ENCODE data around the gene OST4.

Gene OST4

DNA sequence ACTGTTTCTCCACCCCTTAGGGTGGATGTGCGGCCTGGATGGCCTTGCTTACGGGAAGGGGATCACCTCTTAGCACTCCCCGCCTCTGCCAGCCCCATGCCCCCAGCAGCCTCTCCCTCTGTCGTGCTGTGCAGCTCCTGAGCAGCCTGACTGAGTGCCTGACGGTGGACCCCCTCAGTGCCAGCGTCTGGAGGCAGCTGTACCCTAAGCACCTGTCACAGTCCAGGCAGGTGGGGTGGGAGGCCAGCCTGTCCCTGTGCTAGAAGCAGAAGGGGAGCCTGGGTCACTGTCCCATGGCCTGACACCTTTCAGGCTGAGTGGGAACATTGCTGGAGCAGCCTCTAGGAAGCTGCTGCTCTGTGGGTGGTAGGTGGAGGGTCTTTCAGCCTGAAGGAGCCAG lies 33.4 kb downstream of the OST4 start:
- H3K79me2 ChIP-seq (ENCODE audit: insufficient read depth, low read length) = 0 out of 2 replicates have a peak, but pooled peaks cover 5% of the 10 kb centered on the region
- H3K4me2 ChIP-seq (ENCODE audit: low read length) = no peak overlapping the region
- H3K36me3 ChIP-seq (ENCODE audit: insufficient read depth, low read length) = peaks cover 77% of the 10 kb centered on the region
- peaks cover 23% of the 10 kb centered on the region for H3K4me1 ChIP-seq (ENCODE audit: insufficient read depth, low read length, severe bottlenecking)
- no peak overlapping the region for H3K4me3 ChIP-seq (ENCODE audit: low read depth, low read length, poor library complexity, severe bottlenecking)
- TF ChIP-seq, protein P1, sequence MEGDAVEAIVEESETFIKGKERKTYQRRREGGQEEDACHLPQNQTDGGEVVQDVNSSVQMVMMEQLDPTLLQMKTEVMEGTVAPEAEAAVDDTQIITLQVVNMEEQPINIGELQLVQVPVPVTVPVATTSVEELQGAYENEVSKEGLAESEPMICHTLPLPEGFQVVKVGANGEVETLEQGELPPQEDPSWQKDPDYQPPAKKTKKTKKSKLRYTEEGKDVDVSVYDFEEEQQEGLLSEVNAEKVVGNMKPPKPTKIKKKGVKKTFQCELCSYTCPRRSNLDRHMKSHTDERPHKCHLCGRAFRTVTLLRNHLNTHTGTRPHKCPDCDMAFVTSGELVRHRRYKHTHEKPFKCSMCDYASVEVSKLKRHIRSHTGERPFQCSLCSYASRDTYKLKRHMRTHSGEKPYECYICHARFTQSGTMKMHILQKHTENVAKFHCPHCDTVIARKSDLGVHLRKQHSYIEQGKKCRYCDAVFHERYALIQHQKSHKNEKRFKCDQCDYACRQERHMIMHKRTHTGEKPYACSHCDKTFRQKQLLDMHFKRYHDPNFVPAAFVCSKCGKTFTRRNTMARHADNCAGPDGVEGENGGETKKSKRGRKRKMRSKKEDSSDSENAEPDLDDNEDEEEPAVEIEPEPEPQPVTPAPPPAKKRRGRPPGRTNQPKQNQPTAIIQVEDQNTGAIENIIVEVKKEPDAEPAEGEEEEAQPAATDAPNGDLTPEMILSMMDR (IDR thresholded peaks at IDR 0.05; ENCODE audit: low read length) = no peak
- no peak for TF ChIP-seq EZH2 (IDR thresholded peaks at IDR 0.05; ENCODE audit: borderline replicate concordance, low read length)
- no peaks in the 10 kb centered on the region for H4K20me1 ChIP-seq (ENCODE audit: insufficient read depth, low read length)
- H3K9me3 ChIP-seq (ENCODE audit: low read length) = no peaks in the 10 kb centered on the region
- no peak overlapping the region for H3K9ac ChIP-seq (ENCODE audit: low read length)
- no peaks in the 10 kb centered on the region for H3K27me3 ChIP-seq (ENCODE audit: insufficient read depth, low read length)
- no peak overlapping the region for H3K27ac ChIP-seq (ENCODE audit: low read depth, low read length, poor library complexity, severe bottlenecking)
- no peak overlapping the region for H2AFZ ChIP-seq (ENCODE audit: low read length)
- H3F3A ChIP-seq (ENCODE audit: insufficient read depth, low read length) = no peaks in the 10 kb centered on the region
- no peaks in the 10 kb centered on the region for H3K9me2 ChIP-seq (ENCODE audit: low read depth, low read length)

DNA sequence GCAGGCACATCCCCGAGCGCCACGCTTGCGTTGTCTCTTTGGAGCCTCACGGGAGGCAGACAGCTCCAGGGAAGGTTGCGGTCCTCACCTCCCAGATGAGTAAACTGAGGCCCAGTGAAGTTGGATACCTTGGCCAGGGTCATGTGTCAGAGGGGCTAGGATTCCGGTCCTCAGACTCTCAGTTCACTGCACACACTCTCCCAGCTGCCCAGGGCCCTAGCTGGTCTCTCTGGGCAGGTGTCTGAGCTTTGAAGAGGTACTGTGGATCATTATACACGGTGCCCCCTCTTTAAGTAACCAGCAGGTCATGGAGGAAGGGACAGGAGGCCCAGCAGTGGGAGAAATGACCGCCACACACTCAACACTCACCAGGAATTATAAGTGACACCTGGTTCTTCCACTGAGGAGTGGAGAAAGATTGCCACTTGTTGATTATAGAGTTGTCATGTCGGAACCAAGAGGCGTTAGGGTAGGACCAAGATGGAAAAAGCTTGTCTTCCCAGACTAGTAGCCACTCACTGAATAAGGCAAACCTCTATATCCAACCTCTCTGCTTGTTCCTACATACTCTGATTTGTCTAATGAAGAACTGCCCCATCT lies 38.1 kb downstream of the OST4 start:
- 0 out of 2 replicates have a peak, but pooled peaks cover 6% of the 10 kb centered on the region for H3K79me2 ChIP-seq (ENCODE audit: insufficient read depth, low read length)
- H3F3A ChIP-seq (ENCODE audit: insufficient read depth, low read length) = no peaks in the 10 kb centered on the region
- peaks cover 37% of the 10 kb centered on the region for H3K36me3 ChIP-seq (ENCODE audit: insufficient read depth, low read length)
- TF ChIP-seq, protein P1 (IDR thresholded peaks at IDR 0.05; ENCODE audit: low read length) = no peak
- TF ChIP-seq EZH2 (IDR thresholded peaks at IDR 0.05; ENCODE audit: borderline replicate concordance, low read length) = no peak
- H3K9me2 ChIP-seq (ENCODE audit: low read depth, low read length) = no peaks in the 10 kb centered on the region
- peak overlapping the region; percentile 93 for H3K4me3 ChIP-seq (ENCODE audit: low read depth, low read length, poor library complexity, severe bottlenecking)
- H3K9me3 ChIP-seq (ENCODE audit: low read length) = no peaks in the 10 kb centered on the region
- peak overlapping the region; percentile 94 for H3K9ac ChIP-seq (ENCODE audit: low read length)
- no peak overlapping the region for H2AFZ ChIP-seq (ENCODE audit: low read length)
- H3K4me1 ChIP-seq (ENCODE audit: insufficient read depth, low read length, severe bottlenecking) = peaks cover 15% of the 10 kb centered on the region
- peak overlapping the region; percentile 93 for H3K4me2 ChIP-seq (ENCODE audit: low read length)
- no peaks in the 10 kb centered on the region for H4K20me1 ChIP-seq (ENCODE audit: insufficient read depth, low read length)
- H3K27ac ChIP-seq (ENCODE audit: low read depth, low read length, poor library complexity, severe bottlenecking) = no peak overlapping the region
- H3K27me3 ChIP-seq (ENCODE audit: insufficient read depth, low read length) = no peaks in the 10 kb centered on the region

GRCh38 chr2:27032495-27033252 lies 38.8 kb downstream of the OST4 start, which contains the start of gene TMEM214:
Gene TMEM214 (plus strand): TSS chr2:27032965. CDS start chr2:27033016, 51 bp downstream.
- no peaks in the 10 kb centered on the region for H4K20me1 ChIP-seq (ENCODE audit: insufficient read depth, low read length)
- no peaks in the 10 kb centered on the region for H3K9me2 ChIP-seq (ENCODE audit: low read depth, low read length)
- no peak for TF ChIP-seq EZH2 (IDR thresholded peaks at IDR 0.05; ENCODE audit: borderline replicate concordance, low read length)
- TF ChIP-seq, protein P1 (IDR thresholded peaks at IDR 0.05; ENCODE audit: low read length) = no peak
- no peak within 1 kb of the TSS for H3K27ac ChIP-seq (ENCODE audit: low read depth, low read length, poor library complexity, severe bottlenecking)
- H3K4me3 ChIP-seq (ENCODE audit: low read depth, low read length, poor library complexity, severe bottlenecking) = peak within 1 kb of the TSS; percentile 93
- H3K4me2 ChIP-seq (ENCODE audit: low read length) = peak within 1 kb of the TSS; percentile 93
- H3K9ac ChIP-seq (ENCODE audit: low read length) = peak within 1 kb of the TSS; percentile 94
- H3F3A ChIP-seq (ENCODE audit: insufficient read depth, low read length) = no peaks in the 10 kb centered on the region
- 0 out of 2 replicates have a peak, but pooled peaks cover 6% of the 10 kb centered on the region for H3K79me2 ChIP-seq (ENCODE audit: insufficient read depth, low read length)
- H3K4me1 ChIP-seq (ENCODE audit: insufficient read depth, low read length, severe bottlenecking) = peaks cover 15% of the 10 kb centered on the region
- H3K9me3 ChIP-seq (ENCODE audit: low read length) = no peaks in the 10 kb centered on the region
- H3K36me3 ChIP-seq (ENCODE audit: insufficient read depth, low read length) = peaks cover 30% of the 10 kb centered on the region
- H3K27me3 ChIP-seq (ENCODE audit: insufficient read depth, low read length) = no peaks in the 10 kb centered on the region
- peak within 1 kb of the TSS; percentile 63; the same call in 1 of the 2 replicates for H2AFZ ChIP-seq (ENCODE audit: low read length)

Measured in OCI-LY1 (cell line).